Psoas muscle (tissue), 8 donors: ENCODE data around the gene PITPNC1. TPM values are rescaled to one million over a fixed set of nuclear protein-coding genes. Genes with fewer than 3 reads are reported as not detected.
"Not testable (repeated sequence)": the region's sequence is repeated elsewhere in the genome, so short reads cannot be mapped to it uniquely, and the experiment has no call there.

Experiments
- ATAC-seq, 4 donors: fragments of 200-7000 bp; cut with Tn5 transposase; one replicate each; pipeline ENCODE4 v1.9.1; 2020; ENCODE audit warnings: moderate library complexity in 3 of 4, mild to moderate bottlenecking in 2 of 4
- DNase-seq, 2 donors: peaks; one replicate each; pipeline ENCODE4 v3.0.0-alpha.2; 2020
- H3K27ac ChIP-seq: fragments of 200-600 bp; one replicate; pipeline ENCODE4 v1.8.0; 2022
- H3K27me3 ChIP-seq, 3 donors: fragments of 200-600 bp in 1 of 3; one replicate each; pipeline versions ENCODE4 v1.6.1 to v1.8.0; 2013 to 2022; ENCODE audit warnings: low read length in 2 of 3, mild to moderate bottlenecking in 2 of 3, moderate library complexity in 1 of 3; ENCODE audit not compliant: insufficient read depth in 3 of 3
- H3K36me3 ChIP-seq, 2 donors: fragments of 200-600 bp in 1 of 2; one replicate each; pipeline versions ENCODE4 v1.6.1 to v1.8.0; 2013 to 2022; ENCODE audit warnings: low read depth in 1 of 2, mild to moderate bottlenecking in 1 of 2, moderate library complexity in 1 of 2; ENCODE audit not compliant: insufficient read depth in 1 of 2
- H3K4me1 ChIP-seq: fragments of 200-600 bp; one replicate; pipeline ENCODE4 v1.8.0; 2022
- H3K4me3 ChIP-seq: fragments of 200-600 bp; one replicate; pipeline ENCODE4 v1.8.0; 2022; ENCODE audit warnings: mild to moderate bottlenecking
- H3K9me3 ChIP-seq: fragments of 200-600 bp; one replicate; pipeline ENCODE4 v1.8.0; 2022
- CTCF ChIP-seq: fragments of 200-600 bp; IDR thresholded peaks from one replicate; pipeline ENCODE4 v1.8.0; 2022; ENCODE audit warnings: antibody characterized with exemption
- WGBS, 3 donors: extraction: QIAGEN DNeasy Blood & Tissue Kit; methylation state at CpG; one replicate each; pipeline versions ENCODE4 v1.1.6 to v1.1.7; 2013; 5-methylcytosine and 5-hydroxymethylcytosine counted together
- intact Hi-C, 2 donors: fragments of 100-400 bp; cut with DNase I; formaldehyde crosslinking; loops; one replicate each; pipeline versions ENCODE4 v1.11.0 to v1.14.2; 2022
- polyA plus RNA-seq, 3 donors: library from polyadenylated mRNA; stranded (reverse); fragments of 200-250 nt; gene quantifications; one replicate each; pipeline ENCODE4 v1.2.3, GENCODE V29; 2013
- total RNA-seq, 4 donors: library from RNA; stranded (reverse); fragmentation: NEBNext Ultra II Directional in 2 of 4; extraction: Animal tissue kit (Norgen Biotek cat#: 25700) in 2 of 4; gene quantifications; one replicate each; pipeline versions ENCODE4 v1.2.1 to v1.2.4, GENCODE V29; 2021 to 2023
- donor health status: healthy with polysubstance abuse.
- donor health status: DM: no; HTN: no; CAD: no; lungs with moderate emphysema.
- donor health status: Bipolar disorder and iron deficiency.
- donor health status: healthy.
- donor health status: DM: yes; HTN: yes; CAD: no.
- donor health status: DM: no; HTN: no; CAD: no.
- donor health status: DM: no; HTN: no; CAD: no.
- donor health status: DM: yes; HTN: yes; CAD: no.

The PITPNC1 gene
- total and polyA plus RNA-seq, 7 donors = 4.4 to 54.7 (median 6.6) TPM

GRCh38 chr17:67386965-67387551 lies 10.0 kb downstream of the PITPNC1 start:
- Histone ChIP-seq H3K27me3 (no peaks in the 10 kb centered on the region), H3K27ac (no peak overlapping the region), H3K36me3 (no peaks in the 10 kb centered on the region), H3K4me3 (no peak overlapping the region), H3K9me3 (no peaks in the 10 kb centered on the region), H3K4me1 (no peaks in the 10 kb centered on the region)
- intact Hi-C loops = no loop called here
- TF ChIP-seq CTCF = peak; percentile 43
- peak in 1 of 2 donors; percentile 65 for DNase-seq
- WGBS, 3 donors = 65 to 71% (median 65%) methylated on average over 16 of the region's 16 CpGs
- ATAC-seq = no peak

GRCh38 chr17:67388536-67388935 lies 11.5 kb downstream of the PITPNC1 start:
- H3K4me1 ChIP-seq, ATAC-seq, intact Hi-C loops: not testable (repeated sequence)

GRCh38 chr17:67388986-67389385 lies 11.9 kb downstream of the PITPNC1 start:
- Histone ChIP-seq H3K27me3 (no peaks in the 10 kb centered on the region), H3K4me3 (no peak overlapping the region), H3K4me1 (no peaks in the 10 kb centered on the region), H3K9me3 (no peaks in the 10 kb centered on the region), H3K36me3 (no peaks in the 10 kb centered on the region), H3K27ac (no peak overlapping the region)
- 68 to 83% (median 75%) methylated on average over 4 of the region's 4 CpGs for WGBS, 3 donors
- DNase-seq (no peak), ATAC-seq (no peak)
- intact Hi-C loops = no loop called here
- no peak for TF ChIP-seq CTCF

More at GRCh38 chr17:67388536-67388935, 11.5 kb downstream of the PITPNC1 start:
- DNase-seq, H3K4me3 ChIP-seq, H3K9me3 ChIP-seq, H3K36me3 ChIP-seq, H3K27ac ChIP-seq, H3K27me3 ChIP-seq: not testable (repeated sequence)
- 92 to 95% (median 94%) methylated on average over 10 of the region's 10 CpGs for WGBS, 3 donors

GRCh38 chr17:67390006-67390645 lies 13.0 kb downstream of the PITPNC1 start:
- peaks cover 0 to 1% of the 10 kb centered on the region in 2 donors for H3K36me3 ChIP-seq
- no peaks in the 10 kb centered on the region for H3K9me3 ChIP-seq
- intact Hi-C loops = no loop called here
- TF ChIP-seq CTCF = no peak
- no peak overlapping the region for H3K27ac ChIP-seq
- no peaks in the 10 kb centered on the region for H3K4me1 ChIP-seq
- 51 to 73% (median 62%) methylated on average over 6 of the region's 6 CpGs for WGBS, 3 donors
- H3K4me3 ChIP-seq = no peak overlapping the region
- ATAC-seq (no peak), DNase-seq (no peak)
- H3K27me3 ChIP-seq = no peaks in the 10 kb centered on the region

GRCh38 chr17:67390646-67391361 lies 13.7 kb downstream of the PITPNC1 start:
- H3K27ac ChIP-seq = no peak overlapping the region
- peaks cover 0 to 2% of the 10 kb centered on the region in 2 donors for H3K36me3 ChIP-seq
- no peaks in the 10 kb centered on the region for H3K4me1 ChIP-seq
- no peak for DNase-seq
- TF ChIP-seq CTCF = no peak
- intact Hi-C loops = no loop called here
- H3K27me3 ChIP-seq = no peaks in the 10 kb centered on the region
- H3K4me3 ChIP-seq = no peak overlapping the region
- peak in 3 of 4 donors; percentile 30 to 50 (median 47) for ATAC-seq
- WGBS, 3 donors = 51 to 58% (median 56%) methylated on average over 9 of the region's 9 CpGs
- no peaks in the 10 kb centered on the region for H3K9me3 ChIP-seq
